ENCODE results near the gene SLC4A3.

The SLC4A3 gene

GRCh38 chr2:219633276-219634065 is 6.0 kb downstream of the SLC4A3 start:
- DNase-seq (ENCODE audit: low read depth in 2 of 2) = no peak

GRCh38 chr2:219634171-219634940 is 6.9 kb downstream of the SLC4A3 start:
- DNase-seq (ENCODE audit: low read depth in 2 of 2) = no peak

- DNase-seq (ENCODE audit: low read depth in 2 of 2) = no peak
Measured at GRCh38 chr2:219634951-219635751, 7.7 kb downstream of the SLC4A3 start.

- no peak for DNase-seq (ENCODE audit: low read depth in 2 of 2)
Measured at GRCh38 chr2:219636144-219636915, 8.9 kb downstream of the SLC4A3 start.

GRCh38 chr2:219636941-219637841 is 9.8 kb downstream of the SLC4A3 start:
- no peak for DNase-seq (ENCODE audit: low read depth in 2 of 2)

- no peak for DNase-seq (ENCODE audit: low read depth in 2 of 2)
Measured at GRCh38 chr2:219637842-219638185, 10.4 kb downstream of the SLC4A3 start.

- no peak for DNase-seq (ENCODE audit: low read depth in 2 of 2)
Measured at GRCh38 chr2:219638217-219638947, 11.0 kb downstream of the SLC4A3 start.

GRCh38 chr2:219638948-219639755 is 11.7 kb downstream of the SLC4A3 start:
- no peak for DNase-seq (ENCODE audit: low read depth in 2 of 2)

GRCh38 chr2:219641390-219642068 is 14.1 kb downstream of the SLC4A3 start:
- no peak for DNase-seq (ENCODE audit: low read depth in 2 of 2)

- DNase-seq (ENCODE audit: low read depth in 2 of 2) = no peak
Measured at GRCh38 chr2:219642069-219642454, 14.6 kb downstream of the SLC4A3 start.

- peak; percentile 74 to 88 for DNase-seq (ENCODE audit: low read depth in 2 of 2)
Measured at GRCh38 chr2:219642465-219643083, 15.1 kb downstream of the SLC4A3 start.

GRCh38 chr2:219643084-219643473 is 15.6 kb downstream of the SLC4A3 start:
- no peak for DNase-seq (ENCODE audit: low read depth in 2 of 2)

- no peak for DNase-seq (ENCODE audit: low read depth in 2 of 2)
Measured at GRCh38 chr2:219643788-219644398, 16.5 kb downstream of the SLC4A3 start.

- DNase-seq (ENCODE audit: low read depth in 2 of 2) = no peak
Measured at GRCh38 chr2:219644801-219645480, 17.5 kb downstream of the SLC4A3 start.

- DNase-seq (ENCODE audit: low read depth in 2 of 2) = no peak
Measured at GRCh38 chr2:219645631-219646527, 18.4 kb downstream of the SLC4A3 start.

GRCh38 chr2:219648176-219648575 is 20.7 kb downstream of the SLC4A3 start:
- no peak for DNase-seq (ENCODE audit: low read depth in 2 of 2)
